GM12801 (cell line): ENCODE data around the gene VWA5A.

Source experiments
- TF ChIP-seq, protein P1 (sequence below): IDR thresholded peaks from one replicate; pipeline ENCODE4 v1.5.1; 2011; ENCODE audit warnings: control low read depth; ENCODE audit not compliant: insufficient read length; ENCODE audit errors: extremely low read depth

VWA5A gene

DNA sequence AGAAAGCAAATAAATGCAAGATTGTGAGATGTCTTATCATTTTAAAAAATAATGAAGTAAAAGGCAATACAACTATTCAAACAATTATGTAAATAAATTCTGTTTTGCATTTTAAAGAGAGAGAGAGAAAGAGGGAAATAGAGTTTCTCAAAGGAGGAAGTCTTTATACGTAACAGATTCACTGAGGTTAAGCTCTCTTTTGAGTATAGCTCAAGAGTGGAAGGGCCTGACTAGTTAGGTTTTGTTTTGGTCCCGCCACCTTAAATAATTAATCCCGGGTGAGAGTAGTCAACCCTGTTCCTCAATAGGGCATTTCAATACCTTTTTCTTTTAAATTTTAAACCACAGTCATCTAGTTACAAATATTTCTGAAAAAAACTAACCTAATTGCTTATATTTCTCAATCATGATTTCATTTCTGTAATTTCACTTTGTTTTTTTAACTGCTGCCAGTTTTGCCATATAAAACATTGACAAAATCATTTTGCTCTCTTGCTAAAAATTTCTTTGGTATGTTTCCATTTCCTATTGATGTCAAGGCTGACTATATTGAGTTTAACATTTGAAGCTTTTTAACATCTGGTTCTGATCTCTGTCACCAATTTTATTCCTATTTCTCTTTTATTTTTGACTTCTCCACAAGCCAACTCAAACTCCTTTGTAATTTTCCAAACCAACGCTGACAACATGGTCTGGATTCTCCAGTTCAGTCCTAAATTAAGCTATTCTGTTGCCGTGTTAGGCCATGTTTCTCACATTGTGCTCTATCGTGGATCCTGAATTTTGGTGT lies 78.2 kb downstream of the VWA5A start:
- TF ChIP-seq, protein P1, sequence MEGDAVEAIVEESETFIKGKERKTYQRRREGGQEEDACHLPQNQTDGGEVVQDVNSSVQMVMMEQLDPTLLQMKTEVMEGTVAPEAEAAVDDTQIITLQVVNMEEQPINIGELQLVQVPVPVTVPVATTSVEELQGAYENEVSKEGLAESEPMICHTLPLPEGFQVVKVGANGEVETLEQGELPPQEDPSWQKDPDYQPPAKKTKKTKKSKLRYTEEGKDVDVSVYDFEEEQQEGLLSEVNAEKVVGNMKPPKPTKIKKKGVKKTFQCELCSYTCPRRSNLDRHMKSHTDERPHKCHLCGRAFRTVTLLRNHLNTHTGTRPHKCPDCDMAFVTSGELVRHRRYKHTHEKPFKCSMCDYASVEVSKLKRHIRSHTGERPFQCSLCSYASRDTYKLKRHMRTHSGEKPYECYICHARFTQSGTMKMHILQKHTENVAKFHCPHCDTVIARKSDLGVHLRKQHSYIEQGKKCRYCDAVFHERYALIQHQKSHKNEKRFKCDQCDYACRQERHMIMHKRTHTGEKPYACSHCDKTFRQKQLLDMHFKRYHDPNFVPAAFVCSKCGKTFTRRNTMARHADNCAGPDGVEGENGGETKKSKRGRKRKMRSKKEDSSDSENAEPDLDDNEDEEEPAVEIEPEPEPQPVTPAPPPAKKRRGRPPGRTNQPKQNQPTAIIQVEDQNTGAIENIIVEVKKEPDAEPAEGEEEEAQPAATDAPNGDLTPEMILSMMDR = no peak

DNA sequence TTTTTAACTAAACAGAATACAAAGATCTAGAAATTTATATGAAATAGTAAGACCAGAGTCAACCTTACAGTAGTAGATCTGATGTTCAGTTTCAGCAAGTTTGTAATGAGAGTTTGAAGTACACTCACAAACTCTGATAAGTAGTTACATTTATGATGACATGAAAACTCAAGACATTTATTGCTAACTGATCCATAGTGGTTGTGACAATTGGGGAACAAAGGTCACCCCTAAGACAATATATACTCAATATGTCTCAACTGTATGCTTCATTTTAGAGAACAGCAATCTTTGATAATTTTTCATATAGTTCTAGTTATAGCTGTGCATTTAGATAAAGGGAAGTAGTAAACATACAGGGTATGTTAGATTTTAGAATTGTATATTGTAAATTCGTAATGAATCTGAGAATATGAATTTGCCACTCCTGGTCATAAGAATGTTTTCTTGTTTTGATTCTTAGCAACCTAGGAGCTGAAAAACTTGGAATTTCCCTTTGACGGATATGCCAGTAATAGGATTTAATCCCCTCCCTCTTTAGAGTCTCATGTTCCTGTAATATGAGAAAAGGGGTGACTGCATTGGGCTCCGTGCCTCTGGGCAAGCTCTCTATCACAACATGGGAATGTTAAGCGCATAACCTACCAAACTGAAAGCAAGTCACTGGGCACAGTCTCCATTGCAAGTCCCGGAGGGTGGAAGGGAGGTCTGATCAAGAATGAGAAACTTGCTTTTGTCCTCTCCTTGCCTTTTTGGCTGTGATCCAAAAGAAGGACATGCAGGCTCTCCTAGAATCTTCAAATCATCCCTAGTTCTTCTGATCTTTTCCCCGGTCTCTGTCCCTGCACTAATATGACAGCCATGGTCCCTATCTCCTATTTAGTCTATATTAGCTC lies 79.3 kb downstream of the VWA5A start:
- TF ChIP-seq, protein P1 = no peak

DNA sequence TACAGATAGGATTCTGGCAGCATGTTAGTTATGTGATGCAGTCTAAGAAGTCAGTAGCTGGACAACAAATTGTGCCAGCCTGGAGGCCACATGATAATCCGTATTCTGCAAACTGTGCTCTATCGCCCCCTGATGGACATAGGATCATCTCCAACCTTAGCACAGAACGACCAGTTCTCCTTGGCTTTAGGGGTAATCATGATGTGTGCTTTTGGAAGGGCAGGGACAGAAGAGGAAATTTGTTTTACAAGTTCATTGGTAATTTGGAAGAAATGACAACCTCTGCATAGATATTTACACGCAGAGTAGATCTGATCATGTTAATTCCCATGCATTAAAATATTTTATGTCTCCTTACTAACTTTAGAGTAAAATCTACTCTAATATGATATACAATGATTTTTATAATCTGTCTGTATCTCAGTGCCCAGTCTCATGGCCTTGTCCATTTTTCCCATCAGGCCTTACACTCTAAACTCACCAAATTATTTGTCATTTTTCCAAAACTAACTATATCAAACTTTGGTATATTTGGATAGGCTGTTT lies 80.0 kb downstream of the VWA5A start:
- TF ChIP-seq, protein P1 = no peak
